GM21723 (cell line): Measurements from ENCODE around the gene OCA2.

ENCODE experiments used
- ATAC-seq: cut with Tn5 transposase; IDR thresholded peaks from one replicate; pipeline ENCODE4 v1.9.1; 2021; ENCODE audit warnings: mild to moderate bottlenecking, moderate library complexity; ENCODE audit not compliant: unreplicated experiment

The OCA2 gene

GRCh38 chr15:28005004-28005527 lies 94.0 kb downstream of the OCA2 start:
- ATAC-seq, result no peak

GRCh38 chr15:28004143-28005003 lies 94.7 kb downstream of the OCA2 start:
- no peak for ATAC-seq

- ATAC-seq, result no peak
These were observed 95.6 kb downstream of the OCA2 start for GRCh38 chr15:28003302-28004037.

GRCh38 chr15:28002867-28003266 lies 96.2 kb downstream of the OCA2 start:
- no peak for ATAC-seq

- no peak for ATAC-seq
These were observed 96.8 kb downstream of the OCA2 start for GRCh38 chr15:28002136-28002861.

GRCh38 chr15:28001641-28002040 lies 97.5 kb downstream of the OCA2 start:
- no peak for ATAC-seq

- ATAC-seq, result no peak
These were observed 104.9 kb downstream of the OCA2 start for GRCh38 chr15:27993996-27994780.

GRCh38 chr15:27993544-27993943 lies 105.6 kb downstream of the OCA2 start:
- ATAC-seq, result no peak

- no peak for ATAC-seq
These were observed 108.3 kb downstream of the OCA2 start for GRCh38 chr15:27990521-27991515.

GRCh38 chr15:27989838-27990237 lies 109.3 kb downstream of the OCA2 start:
- ATAC-seq, result no peak

- ATAC-seq, result no peak
These were observed 109.7 kb downstream of the OCA2 start for GRCh38 chr15:27989427-27989826.

- no peak for ATAC-seq
These were observed 114.0 kb downstream of the OCA2 start for GRCh38 chr15:27985099-27985498.

GRCh38 chr15:27983496-27983895 lies 115.6 kb downstream of the OCA2 start:
- no peak for ATAC-seq

- no peak for ATAC-seq
These were observed 121.4 kb downstream of the OCA2 start for GRCh38 chr15:27977696-27978095.

GRCh38 chr15:27973886-27974285 lies 125.2 kb downstream of the OCA2 start:
- ATAC-seq, result no peak

- no peak for ATAC-seq
These were observed 128.3 kb downstream of the OCA2 start for GRCh38 chr15:27970661-27971392.

GRCh38 chr15:27967541-27967940 lies 131.6 kb downstream of the OCA2 start:
- no peak for ATAC-seq

GRCh38 chr15:27965546-27965945 lies 133.6 kb downstream of the OCA2 start:
- ATAC-seq, result no peak

GRCh38 chr15:27961801-27962200 lies 137.3 kb downstream of the OCA2 start:
- ATAC-seq, result no peak
